NCI-H2107 treated with DMSO at 0.1 percent for 48 hours (cell line): ENCODE data around the gene FOXN1.
"Not testable (repeated sequence)": the region's sequence is repeated elsewhere in the genome, so short reads cannot be mapped to it uniquely, and the experiment has no call there.

Experiments
- DNase-seq: peaks from one replicate; lab custom pipeline; 2025; ENCODE audit not compliant: unreplicated experiment; lab: John Stamatoyannopoulos, UW

Gene FOXN1

GRCh38 chr17:28505986-28506665 lies at the start of gene FOXN1:
FOXN1 (plus strand) TSS chr17:28506348; CDS start chr17:28523970, 17,622 bp downstream.
- no peak for DNase-seq

GRCh38 chr17:28457890-28458289 lies 48.3 kb upstream of the FOXN1 start:
- DNase-seq = no peak

- DNase-seq = not testable (repeated sequence)
Measured at GRCh38 chr17:28458881-28459280, 47.3 kb upstream of the FOXN1 start.

DNA sequence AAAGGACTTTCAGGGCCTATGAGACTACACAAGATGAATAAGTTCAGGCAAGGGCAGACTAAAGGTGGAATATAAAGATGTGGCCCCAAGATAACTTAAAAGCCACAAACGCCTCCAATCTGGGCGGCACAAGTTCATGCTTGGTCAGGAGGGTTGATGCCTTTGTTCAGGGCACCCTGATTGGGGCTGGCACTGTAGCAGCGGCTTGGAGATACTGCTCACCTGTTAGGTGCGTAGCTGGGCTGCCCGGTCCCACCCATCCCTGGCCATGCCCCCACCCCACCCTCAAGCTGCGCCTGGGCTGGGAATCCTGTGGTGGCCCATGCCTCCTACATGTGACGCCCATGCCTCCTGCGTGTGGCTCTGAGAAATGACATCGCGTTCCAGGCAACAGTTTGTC lies 45.2 kb upstream of the FOXN1 start:
- DNase-seq = no peak

DNA sequence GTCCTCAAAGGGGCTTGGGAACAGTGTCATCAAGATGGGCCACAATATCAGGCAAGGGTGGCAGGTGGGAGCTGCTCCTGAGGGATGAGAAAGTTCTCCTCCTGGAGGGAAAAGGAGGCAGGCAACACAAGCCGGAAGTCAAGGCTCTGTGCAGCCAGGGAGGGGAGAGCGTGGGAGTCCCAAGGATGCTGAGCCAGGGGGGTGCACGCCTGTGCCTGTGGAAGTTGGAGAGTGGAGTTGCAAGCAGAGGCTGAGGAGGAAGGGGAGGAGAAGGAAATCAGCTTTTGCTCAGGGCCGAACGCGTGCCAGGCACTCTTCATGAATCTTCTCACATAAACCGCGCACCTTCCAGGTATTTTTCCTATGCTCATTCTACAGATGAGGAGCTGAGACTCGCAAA lies 40.1 kb upstream of the FOXN1 start:
- DNase-seq = no peak

- no peak for DNase-seq
Measured at GRCh38 chr17:28466521-28467048, 39.6 kb upstream of the FOXN1 start.

GRCh38 chr17:28467456-28468025 lies 38.6 kb upstream of the FOXN1 start:
- DNase-seq = no peak

DNA sequence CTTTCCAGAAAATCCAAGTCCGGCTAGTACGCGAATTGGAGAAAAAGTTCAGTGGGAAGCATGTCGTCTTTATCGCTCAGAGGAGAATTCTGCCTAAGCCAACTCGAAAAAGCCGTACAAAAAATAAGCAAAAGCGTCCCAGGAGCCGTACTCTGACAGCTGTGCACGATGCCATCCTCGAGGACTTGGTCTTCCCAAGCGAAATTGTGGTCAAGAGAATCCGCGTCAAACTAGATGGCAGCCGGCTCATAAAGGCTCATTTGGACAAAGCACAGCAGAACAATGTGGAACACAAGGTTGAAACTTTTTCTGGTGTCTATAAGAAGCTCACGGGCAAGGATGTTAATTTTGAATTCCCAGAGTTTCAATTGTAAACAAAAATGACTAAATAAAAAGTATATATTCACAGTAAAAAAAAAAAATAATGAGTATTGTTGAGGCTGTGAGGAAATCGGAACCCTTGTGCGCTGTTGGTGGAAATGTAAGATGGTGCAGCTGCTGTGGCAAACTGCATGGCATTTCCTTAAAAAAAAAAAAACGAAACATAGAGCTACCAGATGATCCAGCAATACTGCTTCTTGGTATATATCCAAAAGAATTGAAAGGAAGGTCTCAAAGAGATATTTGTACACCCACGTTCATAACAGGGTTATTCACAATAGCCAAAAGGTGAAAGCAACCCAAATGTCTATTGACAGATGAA lies 38.0 kb upstream of the FOXN1 start:
- not testable (repeated sequence) for DNase-seq

DNA sequence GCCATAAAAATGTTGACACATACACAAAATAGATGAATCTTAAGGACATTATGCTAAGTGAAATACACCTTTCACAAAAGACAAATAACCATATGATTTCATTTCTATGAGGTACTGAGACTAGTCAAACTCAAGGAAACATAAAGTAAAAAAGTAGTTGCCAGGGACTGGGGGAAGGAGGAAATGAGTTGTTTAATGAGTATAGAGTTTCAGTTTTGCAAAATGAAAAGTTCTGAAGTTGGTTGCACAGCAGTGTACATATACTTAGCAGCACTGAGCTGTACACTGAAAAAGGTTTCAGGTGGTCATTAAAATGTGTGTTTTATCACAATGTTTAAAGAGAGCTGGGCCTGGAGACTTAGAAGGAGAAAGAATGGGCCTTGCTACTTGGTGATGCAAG lies 37.4 kb upstream of the FOXN1 start:
- no peak for DNase-seq

DNA sequence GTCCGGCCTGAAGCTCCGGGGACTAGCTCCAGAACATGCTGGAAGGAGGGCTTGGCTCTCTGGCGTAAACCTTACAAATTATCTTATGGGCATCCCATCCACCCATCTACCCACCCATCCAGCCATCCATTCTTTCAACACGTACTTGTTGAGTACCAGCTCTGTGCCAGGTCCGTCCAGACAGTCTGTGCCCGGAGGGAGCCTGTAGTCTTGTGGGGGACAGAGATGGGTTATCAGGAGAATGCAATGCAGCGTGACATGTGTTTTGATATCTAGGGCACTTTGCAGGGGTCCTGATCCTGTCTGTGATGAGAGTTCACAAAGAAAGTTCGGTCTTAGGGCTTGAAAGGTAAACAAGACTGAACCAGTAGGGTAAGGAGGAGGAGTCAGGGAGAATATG lies 36.8 kb upstream of the FOXN1 start:
- no peak for DNase-seq

DNA sequence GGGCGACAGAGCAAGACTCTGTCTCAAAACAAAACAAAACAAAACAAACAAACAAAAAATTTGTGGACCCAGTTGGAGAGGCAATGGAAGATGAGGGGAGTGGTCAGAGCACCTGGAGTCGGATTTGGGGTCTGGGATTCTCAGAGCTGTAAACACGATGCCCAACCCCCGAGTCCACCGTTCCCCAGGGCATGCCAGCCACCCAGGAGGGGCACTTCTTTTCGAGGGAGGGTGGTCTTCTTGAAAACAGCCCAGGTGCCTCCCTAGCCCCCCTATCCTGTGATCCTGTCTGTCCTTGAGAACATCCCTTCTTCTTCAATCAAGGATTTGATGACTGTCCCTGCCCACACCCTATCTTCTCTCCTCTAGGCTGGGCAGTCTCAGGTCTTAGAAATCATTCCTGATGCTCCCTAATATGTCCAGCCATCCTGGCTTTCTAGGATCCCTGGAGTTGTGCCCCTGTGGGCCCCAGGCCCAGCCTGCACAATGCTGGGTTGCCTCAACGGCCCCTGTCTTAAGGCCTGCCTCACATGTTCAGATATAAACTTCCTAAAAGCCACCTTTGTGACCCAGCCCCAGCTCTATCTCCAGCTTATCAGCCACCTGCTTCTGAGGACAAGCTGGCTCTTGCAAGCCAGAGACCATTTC lies 35.8 kb upstream of the FOXN1 start:
- no peak for DNase-seq

DNA sequence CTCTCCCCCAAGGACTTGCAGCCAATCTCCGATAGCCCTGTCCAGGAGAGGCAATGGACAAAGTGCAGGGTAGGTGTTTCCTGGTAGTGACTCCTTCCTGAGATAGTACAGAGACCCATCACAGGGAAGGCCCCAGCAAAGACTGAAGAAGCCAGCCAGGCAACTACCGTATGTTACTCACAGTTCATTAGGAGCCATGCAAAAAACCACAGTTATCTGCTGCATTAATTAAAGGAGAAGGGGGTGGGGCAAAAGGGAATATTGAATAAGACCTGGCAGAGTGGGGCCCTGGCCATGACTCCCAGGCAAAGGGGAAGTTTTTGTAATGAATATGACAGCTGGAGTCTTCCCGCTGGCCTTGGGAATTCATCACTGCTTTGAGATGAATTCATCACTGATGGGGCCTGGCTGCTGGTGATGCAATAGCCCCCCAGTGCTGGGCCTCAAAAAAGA lies 35.2 kb upstream of the FOXN1 start:
- DNase-seq = no peak

- no peak for DNase-seq
Measured at GRCh38 chr17:28471531-28472342, 34.4 kb upstream of the FOXN1 start.

DNA sequence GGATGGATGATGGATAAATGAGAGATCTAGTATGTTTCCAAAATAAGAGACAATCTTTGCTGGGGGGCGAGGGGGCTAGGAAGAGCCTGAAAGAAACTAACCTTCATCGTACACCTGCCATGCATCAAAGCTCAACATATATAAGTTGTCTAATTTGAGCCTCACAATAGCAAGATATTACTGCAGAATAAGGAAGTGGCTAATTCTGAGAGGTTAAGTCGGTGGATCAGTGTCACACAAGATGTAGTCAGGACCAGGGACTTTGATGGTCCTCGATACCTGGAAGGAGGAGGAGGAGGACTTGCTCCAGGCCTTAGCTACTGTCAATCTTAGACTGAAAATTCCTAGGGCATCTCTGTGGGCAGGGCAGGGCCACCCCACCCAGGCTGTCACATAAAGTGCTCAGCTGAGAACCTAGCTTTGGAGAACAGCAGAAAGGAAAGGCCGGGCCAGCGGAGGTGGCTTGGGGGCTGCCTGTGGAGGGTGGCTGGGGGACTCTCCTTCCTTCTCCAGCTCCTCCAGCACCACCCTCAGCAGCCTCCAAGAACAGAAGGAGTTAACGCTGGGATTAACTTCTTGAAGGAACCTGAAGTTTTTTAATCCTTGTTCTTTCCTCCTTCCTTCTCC lies 33.2 kb upstream of the FOXN1 start:
- no peak for DNase-seq

GRCh38 chr17:28473542-28473941 lies 32.6 kb upstream of the FOXN1 start, which contains the start of gene SLC13A2:
SLC13A2 (plus strand) TSS chr17:28473644; CDS start chr17:28473713, 69 bp downstream.
- no peak for DNase-seq

DNA sequence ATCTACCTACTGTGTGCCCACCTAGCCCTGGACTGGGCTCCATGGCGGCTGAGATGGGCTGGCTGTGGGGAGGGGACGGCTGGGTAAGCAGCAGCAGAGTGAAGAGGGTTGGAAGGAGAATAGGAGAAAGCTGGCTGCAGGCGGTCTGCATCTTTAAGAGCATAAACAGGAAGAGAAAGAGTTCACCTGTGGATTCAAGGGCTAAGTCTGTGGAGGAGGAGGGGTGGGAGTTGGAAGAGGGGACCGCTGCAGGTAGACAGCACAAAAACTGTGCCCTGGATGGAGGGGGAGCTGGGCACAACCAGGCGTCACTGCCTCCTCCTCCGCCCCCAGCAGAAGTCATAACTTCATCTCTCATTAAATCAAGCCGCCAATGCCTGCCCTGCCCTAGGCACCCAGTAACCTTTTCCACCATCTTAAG lies 32.0 kb upstream of the FOXN1 start:
- no peak for DNase-seq

GRCh38 chr17:28475151-28475900 lies 30.8 kb upstream of the FOXN1 start:
- no peak for DNase-seq

- DNase-seq = no peak
Measured at GRCh38 chr17:28476076-28476865, 29.9 kb upstream of the FOXN1 start.

DNA sequence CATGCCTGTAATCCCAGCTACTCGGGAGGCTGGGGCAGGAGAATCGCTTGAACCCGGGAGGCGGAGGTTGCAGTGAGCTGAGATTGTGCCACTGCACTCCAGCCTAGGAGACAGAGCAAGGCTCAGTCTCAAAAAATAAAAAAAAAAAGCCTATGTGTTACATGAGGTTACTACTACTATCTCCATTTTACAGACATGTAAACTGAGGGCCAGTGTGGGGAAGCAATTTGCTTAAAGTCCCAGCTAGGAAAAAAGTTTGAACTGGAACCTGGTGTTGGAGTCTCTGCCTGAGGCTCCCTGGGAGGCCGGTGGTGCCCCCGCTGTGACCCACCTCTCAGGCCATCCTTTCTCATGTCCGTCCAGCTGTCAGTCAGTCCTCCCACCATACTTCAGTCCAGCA lies 28.2 kb upstream of the FOXN1 start:
- DNase-seq = no peak
